K562 treated with DMSO at 1 percent for 12 hours (cell line): ENCODE data around the gene HOXD11. TPM values are rescaled to one million over a fixed set of nuclear protein-coding genes. Genes with fewer than 3 reads are reported as not detected.

Experiments
- total RNA-seq: library from RNA; unstranded; fragments of 300-600 nt; gene quantifications from 2 replicates; pipeline ENCODE4 v1.2.3, GENCODE V29; 2022; ENCODE audit not compliant: insufficient read depth

The HOXD11 gene
- not detected in 2 replicates for total RNA-seq

DNA sequence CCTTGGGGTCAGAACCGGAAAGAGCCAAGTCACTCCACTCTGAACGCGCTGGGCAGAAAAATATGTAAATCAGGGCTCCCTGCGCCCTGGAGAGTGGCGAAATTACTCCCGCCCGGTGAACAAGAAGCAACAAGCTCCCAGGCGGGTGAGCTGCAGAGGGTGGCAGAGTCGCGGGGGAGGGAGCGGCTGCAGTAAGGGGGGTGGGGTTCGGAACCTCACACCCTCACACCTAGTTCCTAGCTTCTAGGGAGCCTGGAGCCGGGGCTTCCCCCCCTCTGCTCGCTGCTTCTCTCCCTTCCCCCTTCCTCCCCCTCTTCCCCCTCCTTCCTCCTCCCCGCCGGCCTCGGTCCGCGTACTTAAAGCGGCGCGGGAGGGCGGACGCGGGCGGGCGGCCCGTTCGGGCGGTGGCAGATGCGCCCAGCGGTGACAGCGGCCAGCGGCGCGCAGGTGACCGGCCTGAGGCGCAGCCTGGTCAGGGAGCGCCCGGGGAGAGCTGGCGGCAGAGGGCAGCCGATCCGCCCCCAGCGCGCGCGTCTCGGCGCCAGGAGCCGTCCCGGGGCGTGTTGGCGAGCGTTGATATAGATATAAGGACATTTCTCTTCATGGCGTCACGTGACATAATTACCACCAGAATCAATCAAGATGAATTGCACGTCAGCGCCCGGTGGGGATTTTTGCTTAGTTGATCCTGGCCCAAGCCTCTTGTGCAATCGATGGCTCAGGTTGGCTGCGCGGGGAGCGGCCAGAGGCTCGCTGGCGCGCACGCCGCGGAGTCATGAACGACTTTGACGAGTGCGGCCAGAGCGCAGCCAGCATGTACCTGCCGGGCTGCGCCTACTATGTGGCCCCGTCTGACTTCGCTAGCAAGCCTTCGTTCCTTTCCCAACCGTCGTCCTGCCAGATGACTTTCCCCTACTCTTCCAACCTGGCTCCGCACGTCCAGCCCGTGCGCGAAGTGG, at the start of gene HOXD11:
TSS of gene HOXD11 (plus strand) at position 700 of the 959 bp plus-strand sequence. CDS start at position 776, 76 bp downstream.

DNA sequence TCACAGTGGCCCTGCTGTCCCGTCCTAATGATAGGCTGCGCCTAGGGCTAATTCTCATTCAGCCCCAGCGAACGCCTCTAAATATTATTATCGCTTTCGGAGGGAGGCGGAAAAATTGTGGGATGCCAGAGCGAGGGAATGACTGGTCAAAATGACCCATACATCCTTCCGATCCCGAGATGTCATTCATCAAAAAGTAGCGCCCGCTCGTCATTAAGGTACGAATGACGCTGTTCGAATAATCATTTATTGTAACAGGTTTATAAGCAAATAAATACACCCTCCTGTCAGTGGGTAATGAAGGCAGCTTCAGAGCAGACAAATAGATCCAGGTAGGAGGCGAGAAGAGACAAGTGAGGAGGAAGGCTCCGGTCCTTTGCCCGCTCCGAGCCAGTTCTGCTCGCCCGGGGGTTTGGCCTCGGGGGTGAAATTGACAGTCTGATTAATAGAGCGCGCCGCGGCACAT, 23.3 kb upstream of the HOXD11 start, which contains the start of gene EVX2:
TSS of gene EVX2 (minus strand) at position 167 of the 466 bp plus-strand sequence. CDS start 186 bp downstream, outside the sequence.

DNA sequence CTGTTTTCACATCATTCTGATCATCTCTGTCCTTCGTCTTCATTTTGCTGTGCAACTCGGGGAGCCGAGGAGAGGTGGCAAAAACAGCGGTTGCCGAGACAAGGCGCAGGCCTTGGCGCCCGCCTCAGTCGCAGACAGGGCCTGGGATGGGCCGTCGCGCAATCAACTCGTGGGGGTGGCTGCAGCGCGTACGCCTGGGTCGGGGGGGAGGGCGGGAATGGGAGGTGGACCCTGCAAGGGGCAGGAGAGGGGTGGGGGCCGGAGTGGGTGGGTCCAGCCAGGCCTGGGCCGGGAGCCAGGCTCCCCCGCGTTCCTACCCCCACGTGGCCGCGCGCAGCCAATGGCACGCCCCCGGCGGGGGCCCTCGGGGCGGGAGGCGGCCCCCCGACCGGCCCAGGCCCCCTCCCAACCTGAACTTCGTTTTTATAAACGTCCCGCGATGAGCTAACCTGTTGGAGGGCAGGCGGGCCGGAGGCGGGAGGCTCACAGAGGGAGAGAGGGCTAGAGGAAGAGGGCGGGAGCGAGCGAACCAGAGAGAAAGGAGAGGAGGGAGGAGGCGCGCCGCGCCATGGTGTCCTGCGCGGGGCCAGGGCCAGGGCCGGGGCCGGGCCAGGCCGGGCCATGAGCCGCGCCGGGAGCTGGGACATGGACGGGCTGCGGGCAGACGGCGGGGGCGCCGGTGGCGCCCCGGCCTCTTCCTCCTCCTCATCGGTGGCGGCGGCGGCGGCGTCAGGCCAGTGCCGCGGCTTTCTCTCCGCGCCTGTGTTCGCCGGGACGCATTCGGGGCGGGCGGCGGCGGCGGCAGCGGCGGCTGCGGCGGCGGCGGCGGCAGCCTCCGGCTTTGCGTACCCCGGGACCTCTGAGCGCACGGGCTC, 14.6 kb upstream of the HOXD11 start, which contains the start of gene HOXD13:
TSS of gene HOXD13 (plus strand) at position 452 of the 875 bp plus-strand sequence. CDS start at position 622, 170 bp downstream.

DNA sequence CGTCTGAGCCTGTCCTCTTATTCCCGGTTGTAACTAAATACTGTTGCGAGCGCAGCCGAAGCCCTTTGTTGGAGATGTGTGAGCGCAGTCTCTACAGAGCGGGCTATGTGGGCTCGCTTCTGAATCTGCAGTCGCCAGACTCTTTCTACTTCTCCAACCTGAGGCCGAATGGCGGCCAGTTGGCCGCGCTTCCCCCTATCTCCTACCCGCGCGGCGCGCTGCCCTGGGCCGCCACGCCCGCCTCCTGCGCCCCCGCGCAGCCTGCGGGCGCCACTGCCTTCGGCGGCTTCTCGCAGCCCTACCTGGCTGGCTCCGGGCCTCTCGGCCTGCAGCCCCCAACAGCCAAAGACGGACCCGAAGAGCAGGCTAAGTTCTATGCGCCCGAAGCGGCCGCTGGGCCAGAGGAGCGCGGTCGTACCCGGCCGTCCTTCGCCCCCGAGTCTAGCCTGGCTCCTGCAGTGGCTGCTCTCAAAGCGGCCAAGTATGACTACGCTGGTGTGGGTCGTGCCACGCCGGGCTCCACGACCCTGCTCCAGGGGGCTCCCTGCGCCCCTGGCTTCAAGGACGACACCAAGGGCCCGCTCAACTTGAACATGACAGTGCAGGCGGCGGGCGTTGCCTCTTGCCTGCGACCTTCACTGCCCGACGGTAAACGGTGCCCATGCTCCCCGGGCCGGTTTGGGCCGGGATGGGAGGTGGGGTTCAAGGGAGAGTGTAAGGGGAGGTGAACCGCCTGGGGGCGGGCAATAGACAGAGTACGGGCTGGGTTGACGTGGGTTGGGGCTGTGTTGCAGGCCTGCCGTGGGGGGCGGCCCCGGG, 7.1 kb upstream of the HOXD11 start, which contains the start of gene HOXD12:
TSS of gene HOXD12 (plus strand) at position 68 of the 819 bp plus-strand sequence. CDS start at position 75, 7 bp downstream.

DNA sequence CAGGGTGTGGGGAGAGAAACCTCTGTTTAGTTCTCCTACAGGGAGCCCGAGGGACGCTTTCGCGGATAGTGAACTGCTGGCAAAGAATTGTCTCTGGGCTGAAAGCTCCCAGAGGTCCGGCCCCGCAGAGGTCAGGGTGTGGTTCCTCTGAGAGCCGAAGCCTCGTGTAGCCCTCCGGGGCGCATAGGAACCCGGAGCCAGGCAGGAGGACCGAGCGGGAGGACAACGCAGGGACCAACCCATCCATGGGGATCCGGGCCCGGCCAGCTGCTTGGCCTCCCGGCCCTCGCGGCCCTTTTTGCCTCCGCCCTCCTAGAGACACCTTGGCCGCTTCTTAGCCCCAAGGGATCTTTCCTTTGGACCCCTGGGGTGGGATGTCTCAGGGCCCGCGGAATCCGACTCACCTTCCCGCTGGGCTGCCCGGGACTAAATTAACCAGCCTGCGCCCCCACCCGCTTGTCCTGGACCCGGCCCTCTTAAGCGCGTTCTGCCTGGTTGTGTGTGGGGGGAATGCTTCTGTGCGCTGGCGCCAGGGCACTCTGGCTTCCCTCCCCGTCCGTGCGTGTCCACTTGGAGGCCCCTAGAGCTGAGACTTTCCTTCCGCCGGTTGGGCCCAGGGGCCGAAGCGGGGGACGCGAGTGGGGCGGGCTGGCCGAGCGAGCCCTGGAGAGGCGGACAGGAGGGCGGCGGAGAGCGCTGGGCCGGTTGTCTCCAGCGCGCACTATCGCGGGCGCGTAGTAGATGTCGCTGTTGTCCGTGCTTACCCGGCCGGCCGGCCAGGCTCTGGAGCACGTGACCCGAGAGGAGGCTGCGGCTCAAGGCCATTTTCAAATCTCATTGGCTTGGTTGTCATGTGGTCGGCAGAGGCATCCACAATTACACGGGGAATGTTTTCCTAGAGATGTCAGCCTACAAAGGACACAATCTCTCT, 9.1 kb downstream of the HOXD11 start, which contains the start of gene HOXD10:
TSS of gene HOXD10 (plus strand) at position 896 of the 931 bp plus-strand sequence. CDS start 56 bp downstream, outside the sequence.

DNA sequence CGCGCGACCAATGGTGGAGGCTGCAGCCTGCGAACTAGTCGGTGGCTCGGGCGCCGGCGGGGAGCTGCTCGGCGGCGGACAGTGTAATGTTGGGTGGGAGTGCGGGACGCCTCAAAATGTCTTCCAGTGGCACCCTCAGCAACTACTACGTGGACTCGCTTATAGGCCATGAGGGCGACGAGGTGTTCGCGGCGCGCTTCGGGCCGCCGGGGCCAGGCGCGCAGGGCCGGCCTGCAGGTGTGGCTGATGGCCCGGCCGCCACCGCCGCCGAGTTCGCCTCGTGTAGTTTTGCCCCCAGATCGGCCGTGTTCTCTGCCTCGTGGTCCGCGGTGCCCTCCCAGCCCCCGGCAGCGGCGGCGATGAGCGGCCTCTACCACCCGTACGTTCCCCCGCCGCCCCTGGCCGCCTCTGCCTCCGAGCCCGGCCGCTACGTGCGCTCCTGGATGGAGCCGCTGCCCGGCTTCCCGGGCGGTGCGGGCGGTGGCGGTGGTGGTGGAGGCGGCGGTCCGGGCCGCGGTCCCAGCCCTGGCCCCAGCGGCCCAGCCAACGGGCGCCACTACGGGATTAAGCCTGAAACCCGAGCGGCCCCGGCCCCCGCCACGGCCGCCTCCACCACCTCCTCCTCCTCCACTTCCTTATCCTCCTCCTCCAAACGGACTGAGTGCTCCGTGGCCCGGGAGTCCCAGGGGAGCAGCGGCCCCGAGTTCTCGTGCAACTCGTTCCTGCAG, 15.8 kb downstream of the HOXD11 start, which contains the start of gene HOXD9:
TSS of gene HOXD9 (plus strand) at position 37 of the 728 bp plus-strand sequence. CDS start at position 87, 50 bp downstream.

DNA sequence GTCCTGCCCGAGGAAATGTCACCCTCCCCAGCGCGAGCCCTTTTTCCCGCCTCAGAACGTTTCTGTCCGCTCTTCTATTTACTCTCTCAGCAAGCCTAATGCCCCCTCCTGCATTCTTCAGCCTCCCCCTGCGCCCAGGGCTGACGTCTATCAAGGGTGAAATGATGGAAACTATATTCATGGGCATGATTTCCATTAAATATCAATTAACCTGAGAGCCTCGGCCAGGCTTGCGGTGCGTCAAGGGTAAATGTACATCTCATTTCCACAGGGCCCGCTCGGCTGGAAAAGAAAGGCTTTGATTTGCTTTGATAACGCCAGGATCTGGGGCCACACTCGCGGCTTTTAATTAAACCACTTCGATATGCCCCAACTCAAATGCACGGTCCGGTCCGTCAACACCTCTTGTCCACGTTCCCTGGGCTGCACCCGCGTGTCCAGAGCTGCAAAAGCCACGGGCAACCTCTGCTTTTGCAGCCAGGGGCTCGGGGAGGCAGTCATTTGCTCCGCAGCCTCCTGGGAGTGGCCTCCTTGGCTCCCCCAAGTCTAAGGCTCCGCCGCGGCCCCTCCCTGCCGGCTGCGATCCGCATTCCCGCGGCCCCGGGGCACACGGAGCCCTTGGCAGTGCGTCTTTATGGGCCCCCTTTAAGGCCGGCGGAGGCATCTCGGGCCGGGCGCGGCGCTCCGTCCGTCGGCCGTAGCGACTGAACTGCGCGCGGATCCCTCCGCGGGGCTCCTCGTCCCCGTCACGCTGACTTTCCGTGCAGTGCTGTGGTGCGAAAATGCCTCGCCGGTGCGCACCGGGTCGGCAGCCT, 22.1 kb downstream of the HOXD11 start, which contains the start of gene HOXD8:
TSS of gene HOXD8 (plus strand) at position 724 of the 815 bp plus-strand sequence. CDS start 662 bp downstream, outside the sequence.

DNA sequence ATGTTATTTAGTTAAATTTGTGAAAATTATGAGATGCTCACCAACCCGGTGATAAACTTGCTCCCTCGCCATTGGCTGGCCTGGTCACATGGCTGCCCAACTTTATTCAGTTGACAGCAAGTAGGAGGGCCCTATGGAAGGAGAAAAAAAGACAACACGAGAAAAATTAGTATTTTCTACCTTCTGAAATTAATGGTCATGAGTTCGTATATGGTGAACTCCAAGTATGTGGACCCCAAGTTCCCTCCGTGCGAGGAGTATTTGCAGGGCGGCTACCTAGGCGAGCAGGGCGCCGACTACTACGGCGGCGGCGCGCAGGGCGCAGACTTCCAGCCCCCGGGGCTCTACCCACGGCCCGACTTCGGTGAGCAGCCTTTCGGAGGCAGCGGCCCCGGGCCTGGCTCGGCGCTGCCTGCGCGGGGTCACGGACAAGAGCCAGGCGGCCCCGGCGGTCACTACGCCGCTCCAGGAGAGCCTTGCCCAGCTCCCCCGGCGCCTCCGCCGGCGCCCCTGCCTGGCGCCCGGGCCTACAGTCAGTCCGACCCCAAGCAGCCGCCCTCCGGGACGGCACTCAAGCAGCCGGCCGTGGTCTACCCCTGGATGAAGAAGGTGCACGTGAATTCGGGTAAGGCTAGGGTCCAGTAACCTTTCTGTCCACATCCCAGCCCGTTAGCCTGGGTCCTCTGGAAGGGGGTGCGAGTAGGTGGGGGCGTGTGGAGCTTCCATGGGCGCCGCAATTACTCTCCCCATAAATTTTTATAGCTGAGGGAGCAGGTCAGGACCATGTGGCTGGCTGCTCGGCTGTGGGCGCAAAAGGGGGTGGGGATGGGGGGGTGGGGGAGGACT, 44.6 kb downstream of the HOXD11 start, which contains the start of gene HOXD4:
TSS of gene HOXD4 (plus strand) at position 109 of the 846 bp plus-strand sequence. CDS start at position 193, 84 bp downstream.

DNA sequence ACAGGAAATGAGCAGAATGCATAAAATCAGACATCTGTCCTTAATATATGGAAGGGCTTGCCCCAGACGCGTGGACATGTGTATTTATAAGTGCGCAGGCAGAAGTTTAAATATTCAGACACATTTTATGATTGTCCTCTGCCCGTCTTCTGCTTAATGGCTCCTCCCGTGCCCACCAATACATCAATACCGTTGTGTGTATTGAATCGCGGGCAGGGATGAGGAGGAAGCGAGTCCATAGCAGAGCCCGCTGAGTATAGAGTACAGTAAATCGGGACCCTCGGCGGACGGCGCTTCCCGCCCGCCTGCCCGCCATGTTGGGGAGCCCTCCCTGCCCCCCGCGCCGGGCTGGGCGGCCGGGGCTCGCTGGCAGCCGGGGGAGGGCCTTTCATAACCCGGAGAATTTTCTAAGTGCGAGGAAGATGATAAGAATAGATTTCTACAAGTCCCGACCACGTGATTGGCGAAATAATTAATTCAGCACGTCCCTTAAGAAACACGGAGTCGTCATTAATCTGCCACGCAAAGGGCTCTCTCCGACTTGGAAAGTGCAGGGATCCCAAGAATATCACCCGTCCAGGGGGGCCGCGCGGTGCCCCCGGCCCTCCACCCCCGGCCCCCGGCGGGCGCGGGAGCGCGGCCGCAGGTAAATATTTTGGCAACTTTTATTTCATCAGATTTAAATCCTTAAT, 49.9 kb downstream of the HOXD11 start, which contains the start of gene HOXD3:
TSS of gene HOXD3 (plus strand) at position 501 of the 692 bp plus-strand sequence. CDS start 11,808 bp downstream, outside the sequence.

Other genes starting within 250 kb of the HOXD11 start
- gene LNPK, start 105.0 kb upstream of the HOXD11 start, total RNA-seq = 23.3 and 34.3 TPM in 2 replicates
- not detected in 2 replicates for gene EVX2, start 23.3 kb upstream of the HOXD11 start, total RNA-seq
- not detected in 2 replicates for gene HOXD13, start 14.6 kb upstream of the HOXD11 start, total RNA-seq
- gene HOXD12, start 7.5 kb upstream of the HOXD11 start, total RNA-seq = not detected in 2 replicates
- not detected in 2 replicates for gene HOXD10, start 9.5 kb downstream of the HOXD11 start, total RNA-seq
- not detected in 2 replicates for gene HOXD9, start 15.4 kb downstream of the HOXD11 start, total RNA-seq
- 0.99 TPM in 1 of 2 replicates, not detected in the other for gene HOXD8, start 22.4 kb downstream of the HOXD11 start, total RNA-seq
- gene HOXD4, start 44.3 kb downstream of the HOXD11 start, total RNA-seq = not detected in 2 replicates
- not detected in 2 replicates for gene HOXD3, start 50.0 kb downstream of the HOXD11 start, total RNA-seq
- not detected in 2 replicates for gene HOXD1, start 81.4 kb downstream of the HOXD11 start, total RNA-seq
- gene MTX2, start 162.2 kb downstream of the HOXD11 start, total RNA-seq = 53.2 and 61.2 TPM in 2 replicates